HepG2 (cell line): ENCODE measurements around the gene NOTCH2. TPM values are rescaled to one million over a fixed set of nuclear protein-coding genes. Genes with fewer than 3 reads are reported as not detected.

Source experiments
- ATAC-seq: fragments of 200-7000 bp; cut with Tn5 transposase; 3 replicates; pipeline ENCODE4 v1.9.1; 2020; ENCODE audit warnings: mild to moderate bottlenecking, moderate library complexity
- BruUV-seq: library from RNA; stranded (reverse); fragments of 400-500 nt; replicated peaks from 2 replicates; lab custom pipeline; 2021; lab: Mats Ljungman, UMichigan
- CTCF ChIA-PET: fragments of 300-600 bp; formaldehyde crosslinking; extraction: SDS; loops from one replicate; lab custom pipeline; 2021; ENCODE audit warnings: low total read pairs, inconsistent platforms, low intra/inter-chr PET ratio; lab: Yijun Ruan, JAX
- POLR2A ChIA-PET: fragments of 350-600 bp; sonication (Branson Sonifier 250); formaldehyde crosslinking; loops from one replicate; lab custom pipeline; 2020; ENCODE audit warnings: antibody characterized with exemption, inconsistent platforms; lab: Yijun Ruan, JAX
- DNase-seq: peaks from one replicate; pipeline ENCODE4 v3.0.0-alpha.2; 2015; ENCODE audit warnings: low spot score
- FAIRE-seq: peaks from 3 replicates; lab custom pipeline; 2011; peaks lifted over from hg19 to GRCh38; lab: Jason Lieb, UNC
- H2AFZ ChIP-seq: one replicate; pipeline ENCODE4 v1.6.1; 2011; ENCODE audit warnings: low read length, inconsistent platforms
- H3K27ac ChIP-seq: fragments of 300-600 bp; 3 replicates; pipeline ENCODE4 v1.8.0; 2011; ENCODE audit warnings: mixed run types, mild to moderate bottlenecking, mixed read lengths, low read length, inconsistent platforms; ENCODE audit not compliant: insufficient read depth; ENCODE audit errors: extremely low read length
- H3K27me3 ChIP-seq, 2 experiments: fragments of 200-600 bp in 1 of 2; 2 replicates in 1 of 2; 3 replicates in 1 of 2; pipeline versions ENCODE4 v1.6.0 to v1.8.0; 2011; ENCODE audit warnings: low read length in 2 of 2, mild to moderate bottlenecking in 2 of 2, moderate library complexity in 2 of 2, inconsistent platforms in 1 of 2; ENCODE audit not compliant: insufficient read depth in 2 of 2, control insufficient read depth in 1 of 2
- H3K36me3 ChIP-seq, 2 experiments: fragments of 200-600 bp in 1 of 2; replicated peaks in 1 of 2; 2 replicates in 1 of 2; 3 replicates in 1 of 2; pipeline versions ENCODE4 v1.5.1 to v1.8.0; 2011; ENCODE audit warnings: low read length in 2 of 2, inconsistent platforms in 1 of 2; ENCODE audit not compliant: insufficient read depth in 2 of 2, control insufficient read depth in 1 of 2
- H3K4me1 ChIP-seq: 2 replicates; pipeline ENCODE4 v1.5.1; 2012; ENCODE audit warnings: low read length, inconsistent platforms; ENCODE audit not compliant: insufficient read depth
- H3K4me2 ChIP-seq: 2 replicates; pipeline ENCODE4 v1.6.0; 2011; ENCODE audit warnings: low read depth, low read length, inconsistent platforms
- H3K4me3 ChIP-seq, 3 experiments: fragments of 200-600 bp in 1 of 3; sonication (generic), shearing (Covaris generic) in 1 of 3; replicated peaks in 1 of 3; 2 replicates each; pipeline ENCODE4 v1.5.1; 2011 to 2016; ENCODE audit warnings: low read length in 3 of 3, inconsistent platforms in 2 of 3, low read depth in 2 of 3, mild to moderate bottlenecking in 2 of 3, control low read depth in 1 of 3, mixed read lengths in 1 of 3; ENCODE audit not compliant: insufficient read depth in 1 of 3
- H3K79me2 ChIP-seq: one replicate; pipeline ENCODE4 v1.6.1; 2011; ENCODE audit warnings: low read length, inconsistent platforms; ENCODE audit not compliant: insufficient read depth
- H3K9ac ChIP-seq: 2 replicates; pipeline ENCODE4 v1.6.0; 2011; ENCODE audit warnings: mild to moderate bottlenecking, low read depth, low read length, inconsistent platforms; ENCODE audit not compliant: insufficient read depth
- H3K9me3 ChIP-seq: 2 replicates; pipeline ENCODE4 v1.5.1; 2012; ENCODE audit warnings: mild to moderate bottlenecking, low read length
- H4K20me1 ChIP-seq: 2 replicates; pipeline ENCODE4 v1.6.0; 2011; ENCODE audit warnings: inconsistent platforms, mild to moderate bottlenecking, low read length, moderate library complexity; ENCODE audit not compliant: insufficient read depth
- ATF5 ChIP-seq: sonication (generic); formaldehyde crosslinking; IDR thresholded peaks from 2 replicates; pipeline ENCODE4 v1.4.0; 2020; ENCODE audit warnings: mild to moderate bottlenecking, low read depth, missing genetic modification reagents
- CBX1 ChIP-seq: IDR thresholded peaks from one replicate; pipeline ENCODE4 v1.6.1; 2016; ENCODE audit warnings: antibody characterized with exemption, low read depth
- ELK4 ChIP-seq: sonication (generic); formaldehyde crosslinking; IDR thresholded peaks from 2 replicates; pipeline ENCODE4 v1.9.0; 2021; ENCODE audit warnings: missing genetic modification reagents, borderline replicate concordance
- ERF ChIP-seq: IDR thresholded peaks from 2 replicates; pipeline ENCODE4 v1.6.1; 2018; ENCODE audit warnings: missing biosample characterization, missing genetic modification reagents
- GLMP ChIP-seq: sonication (generic); formaldehyde crosslinking; IDR thresholded peaks from 2 replicates; pipeline ENCODE4 v1.9.0; 2021; ENCODE audit warnings: missing genetic modification reagents, mild to moderate bottlenecking, borderline replicate concordance
- GMEB2 ChIP-seq: IDR thresholded peaks from 2 replicates; pipeline ENCODE4 v1.6.1; 2016; ENCODE audit warnings: missing biosample characterization, missing genetic modification reagents, low read depth
- HBP1 ChIP-seq: IDR thresholded peaks from 2 replicates; pipeline ENCODE4 v1.6.1; 2016; ENCODE audit warnings: low read depth, control low read depth
- KLF11 ChIP-seq: IDR thresholded peaks from 2 replicates; pipeline ENCODE4 v1.6.1; 2016; ENCODE audit warnings: missing compliant biosample characterization
- MAFF ChIP-seq: IDR thresholded peaks from 2 replicates; pipeline ENCODE4 v1.6.1; 2011; ENCODE audit warnings: low read depth, low read length, improper control_type of control experiment
- MBD4 ChIP-seq: IDR thresholded peaks from 2 replicates; pipeline ENCODE4 v1.6.1; 2012; ENCODE audit warnings: low read length, inconsistent platforms, borderline replicate concordance
- MIER2 ChIP-seq: IDR thresholded peaks from 2 replicates; pipeline ENCODE4 v1.6.1; 2016; ENCODE audit warnings: missing biosample characterization, missing genetic modification reagents
- NCOA5 ChIP-seq: sonication (generic); formaldehyde crosslinking; IDR thresholded peaks from 2 replicates; pipeline ENCODE4 v1.4.0; 2020; ENCODE audit warnings: missing genetic modification reagents
- SPEN ChIP-seq: sonication (generic); formaldehyde crosslinking; IDR thresholded peaks from 2 replicates; pipeline ENCODE4 v1.5.1; 2020; ENCODE audit warnings: low read depth, mild to moderate bottlenecking, missing genetic modification reagents
- SRF ChIP-seq: IDR thresholded peaks from 2 replicates; pipeline ENCODE4 v1.6.1; 2011; ENCODE audit warnings: mild to moderate bottlenecking, low read depth, low read length, moderate library complexity
- SUZ12 ChIP-seq: fragments of 150-350 bp; IDR thresholded peaks from 2 replicates; pipeline ENCODE4 v1.6.1; 2014; ENCODE audit warnings: low read depth, low read length
- ZBTB3 ChIP-seq: sonication (generic); formaldehyde crosslinking; IDR thresholded peaks from 2 replicates; pipeline ENCODE4 v1.4.0; 2020; ENCODE audit warnings: low read depth, mild to moderate bottlenecking, moderate library complexity, missing genetic modification reagents, borderline replicate concordance
- ZNF20 ChIP-seq: sonication (generic); formaldehyde crosslinking; IDR thresholded peaks from 2 replicates; pipeline ENCODE4 v1.4.0; 2020; ENCODE audit warnings: mild to moderate bottlenecking, moderate library complexity, missing genetic modification reagents
- ZNF235 ChIP-seq: sonication (generic); formaldehyde crosslinking; IDR thresholded peaks from 2 replicates; pipeline ENCODE4 v1.8.1; 2023; ENCODE audit warnings: mild to moderate bottlenecking, missing genetic modification reagents, borderline replicate concordance
- ZNF564 ChIP-seq: sonication (generic); formaldehyde crosslinking; IDR thresholded peaks from 2 replicates; pipeline ENCODE4 v1.8.1; 2023; ENCODE audit warnings: mild to moderate bottlenecking, missing genetic modification reagents
- ZNF567 ChIP-seq: sonication (generic); formaldehyde crosslinking; IDR thresholded peaks from 2 replicates; pipeline ENCODE4 v1.8.1; 2023; ENCODE audit warnings: mild to moderate bottlenecking, missing genetic modification reagents, borderline replicate concordance
- WGBS: methylation state at CpG from one replicate; pipeline ENCODE4 v1.1.6; 2017; ENCODE audit warnings: low lambda C conversion rate; 5-methylcytosine and 5-hydroxymethylcytosine counted together
- in situ Hi-C: cut with HindIII; loops from 2 replicates; pipeline ENCODE4 v1.10.0; 2017; ENCODE audit warnings: low pct_unique_long_range_greater_than_20kb; ENCODE audit not compliant: extremely low pct_ligation_motif_present
- intact Hi-C: fragments of 100-400 bp; cut with micrococcal nuclease; formaldehyde crosslinking; loops from one replicate; pipeline ENCODE4 v1.10.0; 2022; ENCODE audit not compliant: unreplicated experiment
- polyA plus RNA-seq, 8 experiments: library from polyadenylated mRNA; depleted of rRNA in 3 of 8; stranded (reverse) in 7 of 8; unstranded in 1 of 8; fragments of >200 nt; fragmentation: Illumina TruSeq in 4 of 8; extraction: Trizol in 4 of 8; gene quantifications; 2 replicates each; pipeline versions ENCODE4 v1.2.1 to v1.2.3, GENCODE V29; 2011 to 2016; ENCODE audit warnings: low read depth in 4 of 8, missing spikeins in 1 of 8, mixed read lengths in 1 of 8; ENCODE audit not compliant: insufficient read depth in 1 of 8
- total RNA-seq, 5 experiments: library from RNA; depleted of rRNA; stranded (reverse); fragments of >200 nt; fragmentation: Illumina TruSeq; extraction: Trizol; gene quantifications; 2 replicates each; pipeline ENCODE4 v1.2.3, GENCODE V29; 2016; ENCODE audit warnings: low read depth in 1 of 5

The NOTCH2 gene
- total and polyA plus RNA-seq, 2 of the 13 experiments (the other 11 are each of a cell fraction or from before 2014, with no cell fraction given), result 4.0 to 11.4 TPM

- ChIA-PET POLR2A (no interaction called here), CTCF (no interaction called here)
- no peak within 1 kb of the TSS for H3K27ac ChIP-seq
- H3K27me3 ChIP-seq, result peaks cover 0 to 3% of the 10 kb centered on the region in 2 experiments; a peak in 1 of 5 replicates
- H3K4me3 ChIP-seq, result no peak within 1 kb of the TSS
- FAIRE-seq, result no peak
- H3K4me2 ChIP-seq, result no peak within 1 kb of the TSS
- no peak within 1 kb of the TSS for H2AFZ ChIP-seq
- H4K20me1 ChIP-seq, result no peaks in the 10 kb centered on the region
- DNase-seq, result no peak
- TF ChIP-seq ZNF564 (CRISPR knock-in tag), result no peak
- TF ChIP-seq ELK4 (CRISPR knock-in tag), result no peak
- no peak for TF ChIP-seq SPEN (CRISPR knock-in tag)
- TF ChIP-seq GLMP (CRISPR knock-in tag), result no peak
- TF ChIP-seq CBX1, result no peak
- TF ChIP-seq ZNF20 (CRISPR knock-in tag), result no peak
- no peak for TF ChIP-seq NCOA5 (CRISPR knock-in tag)
- no peak for TF ChIP-seq HBP1 (CRISPR knock-in tag)
- TF ChIP-seq ATF5 (CRISPR knock-in tag), result no peak
- TF ChIP-seq MIER2, result no peak
- TF ChIP-seq SRF, result no peak
- no peak for TF ChIP-seq ZBTB3
- no peak for TF ChIP-seq SUZ12
- no peak for TF ChIP-seq ZNF567 (CRISPR knock-in tag)
- TF ChIP-seq ZNF235 (CRISPR knock-in tag), result no peak
- no peak for TF ChIP-seq ERF (CRISPR knock-in tag)
- no peak for TF ChIP-seq GMEB2 (CRISPR knock-in tag)
- TF ChIP-seq KLF11, result no peak
- no peak for TF ChIP-seq MBD4
- no peak for TF ChIP-seq MAFF
- no peak for ATAC-seq
- no peak within 1 kb of the TSS for H3K9ac ChIP-seq
- H3K79me2 ChIP-seq, result no peaks in the 10 kb centered on the region
- WGBS, result 83% methylated on average over 24 of the region's 24 CpGs
- no peaks in the 10 kb centered on the region for H3K9me3 ChIP-seq
- no peaks in the 10 kb centered on the region for H3K36me3 ChIP-seq
- intact Hi-C loops, result no loop called here
- in situ Hi-C loops, result loop anchor here (5.0 kb wide), 1 partner anchor 36 kb away; no protein-coding TSS in a partner anchor
- BruUV-seq, result no TSS peak
- H3K4me1 ChIP-seq, result peaks cover 42% of the 10 kb centered on the region
These were observed 173.2 kb downstream of the NOTCH2 start, which contains the start of gene ADAM30 for GRCh38 chr1:119896303-119896702. TSS of gene ADAM30 (minus strand) at chr1:119896515. CDS start at chr1:119896336, 179 bp downstream.
